ENCODE results near the gene ESF1. TPM values are rescaled to one million over a fixed set of nuclear protein-coding genes. Genes with fewer than 3 reads are reported as not detected.

The ESF1 gene
- total RNA-seq, 1 experiment from 2014 or later: 14.8 TPM

DNA sequence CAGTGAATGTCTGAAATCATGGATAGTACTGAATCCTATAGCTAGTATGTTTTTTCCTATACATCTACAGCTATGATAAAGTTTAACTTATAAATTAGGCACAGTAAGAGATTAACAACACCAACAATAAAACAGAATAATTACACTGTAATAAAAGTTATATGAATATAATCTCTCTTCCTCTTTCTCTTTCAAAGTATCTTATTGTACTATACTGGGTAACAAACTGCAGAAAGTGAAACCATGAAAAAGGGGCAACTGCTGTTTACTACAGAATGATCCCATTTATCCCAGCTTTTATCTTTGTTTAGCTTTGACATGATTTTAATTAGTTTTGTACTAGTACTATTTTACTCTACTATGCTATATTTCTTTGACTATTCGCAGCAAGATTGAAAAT is 25.8 kb downstream of the ESF1 start:
- intact Hi-C loops (cut with micrococcal nuclease; ENCODE audit: unreplicated experiment): no loop called here
- Histone ChIP-seq H3K4me2 (no peak overlapping the region), H3K27me3 (ENCODE audit: insufficient read depth, low read depth) (no peaks in the 10 kb centered on the region), H3K4me1 (replicated peaks; ENCODE audit: insufficient read depth) (no peaks in the 10 kb centered on the region), H3K79me2 (ENCODE audit: low read depth) (no peaks in the 10 kb centered on the region), H3K4me3 (no peak overlapping the region), H3K27ac (no peak overlapping the region), H4K20me1 (ENCODE audit: insufficient read depth) (no peaks in the 10 kb centered on the region; the same call in 1 of the 2 replicates), H3F3A (ENCODE audit: insufficient read depth, low read depth) (no peaks in the 10 kb centered on the region), H2AFZ (no peak overlapping the region), H3K9me2 (ENCODE audit: insufficient read depth) (no peaks in the 10 kb centered on the region), H3K9me3 (ENCODE audit: insufficient read depth, low read depth) (no peaks in the 10 kb centered on the region), H3K36me3 (ENCODE audit: low read depth) (peaks cover 19% of the 10 kb centered on the region; the same call in 1 of the 2 replicates)
- ChIA-PET POLR2A (ENCODE audit: unreplicated experiment) (no interaction called here), CTCF (no interaction called here)
- TF ChIP-seq EZH2 (IDR thresholded peaks at IDR 0.05; ENCODE audit: low read depth): no peak
- TF ChIP-seq, protein P1, sequence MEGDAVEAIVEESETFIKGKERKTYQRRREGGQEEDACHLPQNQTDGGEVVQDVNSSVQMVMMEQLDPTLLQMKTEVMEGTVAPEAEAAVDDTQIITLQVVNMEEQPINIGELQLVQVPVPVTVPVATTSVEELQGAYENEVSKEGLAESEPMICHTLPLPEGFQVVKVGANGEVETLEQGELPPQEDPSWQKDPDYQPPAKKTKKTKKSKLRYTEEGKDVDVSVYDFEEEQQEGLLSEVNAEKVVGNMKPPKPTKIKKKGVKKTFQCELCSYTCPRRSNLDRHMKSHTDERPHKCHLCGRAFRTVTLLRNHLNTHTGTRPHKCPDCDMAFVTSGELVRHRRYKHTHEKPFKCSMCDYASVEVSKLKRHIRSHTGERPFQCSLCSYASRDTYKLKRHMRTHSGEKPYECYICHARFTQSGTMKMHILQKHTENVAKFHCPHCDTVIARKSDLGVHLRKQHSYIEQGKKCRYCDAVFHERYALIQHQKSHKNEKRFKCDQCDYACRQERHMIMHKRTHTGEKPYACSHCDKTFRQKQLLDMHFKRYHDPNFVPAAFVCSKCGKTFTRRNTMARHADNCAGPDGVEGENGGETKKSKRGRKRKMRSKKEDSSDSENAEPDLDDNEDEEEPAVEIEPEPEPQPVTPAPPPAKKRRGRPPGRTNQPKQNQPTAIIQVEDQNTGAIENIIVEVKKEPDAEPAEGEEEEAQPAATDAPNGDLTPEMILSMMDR (conservative IDR thresholded peaks at IDR 0.05): no peak
- no peak for DNase-seq
- no TSS peak for BruUV-seq (replicated peaks)

DNA sequence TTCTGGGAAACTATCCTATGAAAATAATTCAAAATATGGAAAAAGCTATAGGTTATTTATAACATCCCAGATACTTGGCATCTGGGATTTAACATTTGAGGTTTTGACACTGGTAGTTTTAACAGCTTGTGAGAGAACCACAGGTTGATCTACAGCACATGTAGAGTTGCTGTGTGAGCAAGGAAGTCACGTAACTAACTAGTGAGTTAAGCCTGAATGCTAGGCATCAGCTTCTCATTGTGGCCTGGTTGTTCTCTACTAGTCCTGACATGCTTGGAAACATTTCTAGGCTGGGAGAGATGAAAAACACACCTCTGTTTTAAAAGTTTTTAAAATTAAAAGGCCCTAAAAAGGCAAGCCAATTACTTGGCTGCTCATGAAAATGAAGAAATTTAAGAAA is 28.2 kb downstream of the ESF1 start:
- intact Hi-C loops (cut with micrococcal nuclease; ENCODE audit: unreplicated experiment): no loop called here
- peaks cover 19% of the 10 kb centered on the region; the same call in 1 of the 2 replicates for H3K36me3 ChIP-seq (ENCODE audit: low read depth)

DNA sequence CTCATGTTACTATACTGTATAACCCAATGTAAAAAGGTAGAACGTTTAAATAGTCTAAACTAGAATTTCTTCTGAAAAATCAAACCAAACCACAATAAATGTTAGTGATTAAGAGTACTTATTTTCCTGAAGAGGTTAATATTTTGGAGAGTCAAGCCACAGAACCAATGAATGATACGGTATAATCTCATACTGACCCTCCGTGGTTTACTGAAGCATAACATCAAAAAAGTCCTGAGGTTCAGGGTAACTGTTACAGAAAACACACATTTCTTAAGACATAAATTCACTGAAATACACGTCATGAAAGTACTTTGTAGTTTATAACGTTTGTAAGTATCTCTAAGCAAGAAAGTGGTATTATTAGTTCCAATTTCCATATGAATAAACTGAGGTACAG is 28.9 kb downstream of the ESF1 start:
- POLR2A ChIA-PET (ENCODE audit: unreplicated experiment): no interaction called here

More for the DNA sequence above, 28.2 kb downstream of the ESF1 start:
- Histone ChIP-seq H3K4me1 (replicated peaks; ENCODE audit: insufficient read depth) (no peaks in the 10 kb centered on the region), H3K27me3 (ENCODE audit: insufficient read depth, low read depth) (no peaks in the 10 kb centered on the region), H3K4me2 (no peak overlapping the region), H3K9me2 (ENCODE audit: insufficient read depth) (no peaks in the 10 kb centered on the region), H2AFZ (no peak overlapping the region), H3K79me2 (ENCODE audit: low read depth) (no peaks in the 10 kb centered on the region), H3K4me3 (no peak overlapping the region), H3K9me3 (ENCODE audit: insufficient read depth, low read depth) (no peaks in the 10 kb centered on the region), H3F3A (ENCODE audit: insufficient read depth, low read depth) (no peaks in the 10 kb centered on the region), H4K20me1 (ENCODE audit: insufficient read depth) (no peaks in the 10 kb centered on the region; the same call in 1 of the 2 replicates), H3K27ac (no peak overlapping the region)
- BruUV-seq (replicated peaks): no TSS peak
- no peak for TF ChIP-seq EZH2 (IDR thresholded peaks at IDR 0.05; ENCODE audit: low read depth)
- TF ChIP-seq, protein P1 (conservative IDR thresholded peaks at IDR 0.05): no peak
- POLR2A ChIA-PET (ENCODE audit: unreplicated experiment): no interaction called here
- CTCF ChIA-PET: interaction anchor here (0.6 kb wide), 2 partner anchors 27 to 55 kb away, joined by 3 to 19 read pairs; no protein-coding TSS in a partner anchor
- no peak for DNase-seq

More for the DNA sequence above, 28.9 kb downstream of the ESF1 start:
- DNase-seq: no peak
- Histone ChIP-seq H3K4me1 (replicated peaks; ENCODE audit: insufficient read depth) (no peaks in the 10 kb centered on the region), H3K36me3 (ENCODE audit: low read depth) (peaks cover 26% of the 10 kb centered on the region; the same call in 1 of the 2 replicates), H3K9me3 (ENCODE audit: insufficient read depth, low read depth) (no peaks in the 10 kb centered on the region), H3K27me3 (ENCODE audit: insufficient read depth, low read depth) (no peaks in the 10 kb centered on the region), H3F3A (ENCODE audit: insufficient read depth, low read depth) (no peaks in the 10 kb centered on the region), H3K4me2 (no peak overlapping the region), H3K9me2 (ENCODE audit: insufficient read depth) (no peaks in the 10 kb centered on the region), H3K4me3 (no peak overlapping the region), H3K27ac (no peak overlapping the region), H2AFZ (no peak overlapping the region), H3K79me2 (ENCODE audit: low read depth) (no peaks in the 10 kb centered on the region), H4K20me1 (ENCODE audit: insufficient read depth) (no peaks in the 10 kb centered on the region; the same call in 1 of the 2 replicates)
- TF ChIP-seq EZH2 (IDR thresholded peaks at IDR 0.05; ENCODE audit: low read depth): no peak
- TF ChIP-seq, protein P1 (conservative IDR thresholded peaks at IDR 0.05): no peak
- BruUV-seq (replicated peaks): no TSS peak
- intact Hi-C loops (cut with micrococcal nuclease; ENCODE audit: unreplicated experiment): no loop called here
- CTCF ChIA-PET: interaction anchor here (0.6 kb wide), 1 partner anchor 28 kb away, joined by 19 read pairs; no protein-coding TSS in a partner anchor
